ENCODE results near the gene TNFAIP3.
"Not testable (repeated sequence)": the region's sequence is repeated elsewhere in the genome, so short reads cannot be mapped to it uniquely, and the experiment has no call there.

Gene TNFAIP3

DNA sequence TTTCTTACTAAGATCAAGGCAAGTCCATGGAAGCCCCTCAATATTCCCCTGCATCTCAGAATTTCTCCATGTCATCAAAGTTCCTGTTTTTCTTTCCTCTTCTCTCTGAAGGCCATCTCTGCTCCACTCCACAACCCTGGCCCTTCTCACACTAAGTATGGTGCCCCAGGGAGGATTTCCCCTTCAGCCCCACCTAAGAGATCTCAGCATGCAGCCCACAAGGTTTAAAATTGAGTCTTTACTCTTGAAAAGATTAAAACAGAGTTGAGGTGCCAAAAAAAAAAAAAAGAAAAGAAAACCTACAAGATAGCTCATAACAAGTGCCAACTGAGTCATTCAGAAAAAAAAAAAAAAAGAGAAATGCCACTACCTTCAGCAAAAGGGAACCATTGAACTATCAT is 36.5 kb upstream of the TNFAIP3 start:
- TF ChIP-seq, protein P1, sequence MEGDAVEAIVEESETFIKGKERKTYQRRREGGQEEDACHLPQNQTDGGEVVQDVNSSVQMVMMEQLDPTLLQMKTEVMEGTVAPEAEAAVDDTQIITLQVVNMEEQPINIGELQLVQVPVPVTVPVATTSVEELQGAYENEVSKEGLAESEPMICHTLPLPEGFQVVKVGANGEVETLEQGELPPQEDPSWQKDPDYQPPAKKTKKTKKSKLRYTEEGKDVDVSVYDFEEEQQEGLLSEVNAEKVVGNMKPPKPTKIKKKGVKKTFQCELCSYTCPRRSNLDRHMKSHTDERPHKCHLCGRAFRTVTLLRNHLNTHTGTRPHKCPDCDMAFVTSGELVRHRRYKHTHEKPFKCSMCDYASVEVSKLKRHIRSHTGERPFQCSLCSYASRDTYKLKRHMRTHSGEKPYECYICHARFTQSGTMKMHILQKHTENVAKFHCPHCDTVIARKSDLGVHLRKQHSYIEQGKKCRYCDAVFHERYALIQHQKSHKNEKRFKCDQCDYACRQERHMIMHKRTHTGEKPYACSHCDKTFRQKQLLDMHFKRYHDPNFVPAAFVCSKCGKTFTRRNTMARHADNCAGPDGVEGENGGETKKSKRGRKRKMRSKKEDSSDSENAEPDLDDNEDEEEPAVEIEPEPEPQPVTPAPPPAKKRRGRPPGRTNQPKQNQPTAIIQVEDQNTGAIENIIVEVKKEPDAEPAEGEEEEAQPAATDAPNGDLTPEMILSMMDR (IDR thresholded peaks at IDR 0.05; ENCODE audit: insufficient read depth, low read depth, low read length, missing control alignments): no peak
- no peak overlapping the region for H3K4me3 ChIP-seq (ENCODE audit: low read length)
- DNase-seq (ENCODE audit: low read depth): no peak

DNA sequence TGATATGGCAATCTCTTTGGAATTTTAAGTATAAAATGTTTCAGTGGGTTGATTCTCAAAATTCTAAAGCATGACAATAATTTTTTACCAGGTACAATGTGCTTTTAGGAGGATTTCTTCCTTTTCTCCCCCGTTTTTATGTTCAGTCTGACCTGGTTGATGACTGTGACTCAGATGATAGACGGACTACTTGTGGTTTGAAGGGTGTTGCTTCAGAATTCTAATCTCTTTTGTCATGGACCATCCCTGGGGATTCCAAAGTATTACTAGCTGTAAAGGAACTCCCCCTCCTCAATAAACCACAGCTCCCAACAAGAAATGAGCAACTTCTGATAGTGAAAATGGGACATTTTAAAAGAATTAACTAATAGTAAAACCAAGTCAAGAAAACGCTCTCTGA is 34.9 kb upstream of the TNFAIP3 start:
- DNase-seq (ENCODE audit: low read depth): peak; percentile 91
- H3K4me3 ChIP-seq (ENCODE audit: low read length): no peak overlapping the region
- TF ChIP-seq, protein P1 (IDR thresholded peaks at IDR 0.05; ENCODE audit: insufficient read depth, low read depth, low read length, missing control alignments): no peak

DNA sequence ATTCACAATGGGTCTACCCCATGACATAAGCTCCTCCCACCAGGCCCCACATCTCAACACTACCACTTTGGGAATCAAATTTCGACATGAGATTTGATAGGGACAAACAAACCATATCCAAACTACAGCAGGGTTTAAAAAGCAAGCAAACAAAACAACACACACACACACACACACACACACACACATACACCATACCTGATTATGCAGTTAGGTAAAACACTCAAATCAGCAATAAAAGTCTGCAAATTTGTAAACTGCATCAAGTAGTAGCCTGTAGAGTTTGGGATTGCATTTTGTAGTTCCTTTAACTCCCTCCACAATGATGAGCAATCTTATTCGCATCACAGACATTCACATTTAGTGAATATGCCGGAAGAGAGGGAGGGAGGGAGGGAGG is 32.6 kb upstream of the TNFAIP3 start:
- no peak for DNase-seq (ENCODE audit: low read depth)
- TF ChIP-seq, protein P1 (IDR thresholded peaks at IDR 0.05; ENCODE audit: insufficient read depth, low read depth, low read length, missing control alignments): no peak
- no peak overlapping the region for H3K4me3 ChIP-seq (ENCODE audit: low read length)

DNA sequence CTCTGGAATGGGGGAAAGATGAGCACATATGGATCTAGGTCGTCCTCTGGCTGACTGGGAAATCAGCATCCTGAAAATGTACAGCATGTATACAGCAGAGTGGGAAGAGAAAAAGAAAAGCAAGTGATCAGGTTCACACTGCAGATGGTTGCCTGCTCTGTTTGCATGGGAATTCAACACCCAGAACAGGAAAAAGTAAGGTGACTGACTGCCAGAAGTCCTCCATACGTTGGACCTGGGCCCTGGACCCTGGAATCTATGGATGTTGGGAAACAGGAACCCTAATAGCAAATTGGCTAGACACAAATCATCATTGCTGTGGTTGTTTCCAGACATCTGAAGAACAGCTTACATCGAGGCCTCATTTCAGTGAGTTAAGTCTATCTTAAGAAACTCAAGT is 30.3 kb upstream of the TNFAIP3 start:
- TF ChIP-seq, protein P1 (IDR thresholded peaks at IDR 0.05; ENCODE audit: insufficient read depth, low read depth, low read length, missing control alignments): no peak
- no peak for DNase-seq (ENCODE audit: low read depth)
- no peak overlapping the region for H3K4me3 ChIP-seq (ENCODE audit: low read length)

DNA sequence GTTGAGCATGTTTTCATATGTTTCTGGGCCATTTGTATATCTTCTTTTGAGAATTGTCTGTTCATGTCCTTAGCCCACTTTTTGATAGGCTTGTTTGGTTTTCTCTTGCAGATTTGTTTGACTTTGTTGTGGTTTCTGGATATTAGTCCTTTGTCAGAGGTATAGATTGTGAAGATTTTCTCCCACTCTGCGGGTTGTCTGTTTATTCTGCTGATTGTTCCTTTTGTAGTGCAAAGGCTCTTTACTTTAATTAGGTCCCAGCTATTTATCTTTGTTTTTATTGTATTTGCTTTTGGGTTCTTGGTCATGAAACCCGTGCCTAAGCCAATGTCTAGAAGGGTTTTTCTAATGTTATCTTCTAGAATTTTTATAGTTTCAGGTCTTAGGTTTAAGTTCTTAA is 29.0 kb upstream of the TNFAIP3 start:
- DNase-seq (ENCODE audit: low read depth); H3K4me3 ChIP-seq (ENCODE audit: low read length): not testable (repeated sequence)

DNA sequence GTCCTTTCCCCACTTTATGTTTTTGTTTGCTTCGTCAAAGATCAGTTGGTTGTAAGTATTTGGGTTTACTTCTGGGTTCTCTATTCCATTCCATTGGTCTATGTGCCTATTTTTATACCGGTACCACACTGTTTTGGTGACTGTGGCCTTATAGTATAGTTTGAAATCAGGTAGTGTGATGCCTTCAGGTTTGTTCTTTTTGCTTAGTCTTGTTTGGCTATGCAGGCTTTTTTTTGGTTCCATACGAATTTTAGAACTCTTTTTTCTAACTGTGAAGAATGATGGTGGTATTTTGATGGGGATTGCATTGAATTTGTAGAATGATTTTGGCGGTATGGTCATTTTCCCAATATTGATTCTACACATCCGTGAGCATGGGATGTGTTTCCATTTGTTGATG is 28.5 kb upstream of the TNFAIP3 start:
- not testable (repeated sequence) for DNase-seq (ENCODE audit: low read depth); H3K4me3 ChIP-seq (ENCODE audit: low read length)

DNA sequence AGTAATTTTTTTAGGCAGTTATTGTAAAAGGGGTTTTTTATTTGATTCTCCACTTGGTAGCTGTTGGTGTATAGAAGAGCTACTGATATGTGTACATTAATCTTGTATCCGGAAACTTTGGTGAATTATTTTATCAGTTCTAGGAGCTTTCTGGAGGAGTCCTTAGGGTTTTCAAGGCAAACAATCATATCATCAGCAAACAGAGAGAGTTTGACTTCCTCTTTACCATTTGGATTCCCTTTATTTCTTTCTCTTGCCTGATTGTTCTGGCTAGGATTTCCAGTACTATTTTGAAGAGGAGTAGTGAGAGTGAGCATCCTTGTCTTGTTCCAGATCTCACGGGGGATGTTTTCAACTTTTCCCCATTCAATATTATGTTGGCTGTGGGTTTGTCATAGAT is 28.0 kb upstream of the TNFAIP3 start:
- TF ChIP-seq, protein P1 (IDR thresholded peaks at IDR 0.05; ENCODE audit: insufficient read depth, low read depth, low read length, missing control alignments): no peak
- no peak for DNase-seq (ENCODE audit: low read depth)
- no peak overlapping the region for H3K4me3 ChIP-seq (ENCODE audit: low read length)

DNA sequence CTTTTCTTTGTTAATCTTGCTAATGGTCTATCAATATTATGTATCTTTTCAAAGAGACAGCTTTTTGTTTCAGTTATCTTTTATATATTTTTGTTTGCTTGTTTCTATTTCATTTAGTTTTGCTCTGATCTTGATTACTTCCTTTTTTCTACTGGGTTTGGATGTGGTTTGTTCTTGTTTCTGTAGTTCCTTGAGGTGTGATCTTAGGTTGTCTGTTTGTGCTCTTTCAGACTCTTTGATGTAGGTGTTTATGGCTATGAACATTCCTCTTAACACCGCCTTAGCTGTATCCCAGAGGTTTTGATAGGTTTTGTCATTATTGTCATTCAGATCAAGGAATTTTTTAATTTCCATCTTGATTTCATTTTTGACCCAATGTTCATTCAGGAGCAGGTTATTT is 26.8 kb upstream of the TNFAIP3 start:
- TF ChIP-seq, protein P1 (IDR thresholded peaks at IDR 0.05; ENCODE audit: insufficient read depth, low read depth, low read length, missing control alignments): no peak
- no peak overlapping the region for H3K4me3 ChIP-seq (ENCODE audit: low read length)
- DNase-seq (ENCODE audit: low read depth): no peak
